Cardiac fibroblast (primary cell): ENCODE results near the gene DBX2.
"Not testable (repeated sequence)": the region's sequence is repeated elsewhere in the genome, so short reads cannot be mapped to it uniquely, and the experiment has no call there.

Source experiments
- DNase-seq, 2 donors: peaks; one replicate each; pipeline versions ENCODE4 v3.0.0 to v3.0.0-alpha.2; 2010; ENCODE audit warnings: low read depth in 2 of 2
- H3K4me3 ChIP-seq, 2 donors: replicated peaks in 1 of 2; 1 replicate in 1 of 2; 2 replicates in 1 of 2; pipeline ENCODE4 v1.5.1; 2011; ENCODE audit warnings: low read depth in 2 of 2, low read length in 2 of 2, mild to moderate bottlenecking in 2 of 2, moderate library complexity in 1 of 2
- TF ChIP-seq, protein P1 (sequence below): IDR thresholded peaks from one replicate; pipeline ENCODE4 v1.5.1; 2011; ENCODE audit warnings: low read depth, mild to moderate bottlenecking, low read length, inconsistent platforms

Gene DBX2

DNA sequence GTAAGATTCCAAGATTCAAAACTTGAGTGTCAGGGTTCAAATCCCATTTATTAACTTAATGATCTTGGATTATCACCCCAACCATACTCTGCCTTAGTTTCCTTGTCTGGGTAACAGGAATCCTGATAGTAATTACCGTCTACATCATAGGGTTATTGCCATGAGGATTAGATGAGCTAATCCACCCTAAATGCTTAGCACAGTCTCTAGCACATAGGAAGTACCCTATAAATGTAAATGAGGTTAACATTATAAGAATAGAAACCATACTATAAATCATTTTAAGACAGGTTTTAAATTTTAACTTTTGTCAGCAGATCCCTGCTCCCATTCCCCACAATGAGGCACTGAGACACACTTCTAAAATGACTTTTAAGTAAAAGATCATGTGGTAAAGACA is 36.5 kb downstream of the DBX2 start:
- no peak overlapping the region for H3K4me3 ChIP-seq
- TF ChIP-seq, protein P1, sequence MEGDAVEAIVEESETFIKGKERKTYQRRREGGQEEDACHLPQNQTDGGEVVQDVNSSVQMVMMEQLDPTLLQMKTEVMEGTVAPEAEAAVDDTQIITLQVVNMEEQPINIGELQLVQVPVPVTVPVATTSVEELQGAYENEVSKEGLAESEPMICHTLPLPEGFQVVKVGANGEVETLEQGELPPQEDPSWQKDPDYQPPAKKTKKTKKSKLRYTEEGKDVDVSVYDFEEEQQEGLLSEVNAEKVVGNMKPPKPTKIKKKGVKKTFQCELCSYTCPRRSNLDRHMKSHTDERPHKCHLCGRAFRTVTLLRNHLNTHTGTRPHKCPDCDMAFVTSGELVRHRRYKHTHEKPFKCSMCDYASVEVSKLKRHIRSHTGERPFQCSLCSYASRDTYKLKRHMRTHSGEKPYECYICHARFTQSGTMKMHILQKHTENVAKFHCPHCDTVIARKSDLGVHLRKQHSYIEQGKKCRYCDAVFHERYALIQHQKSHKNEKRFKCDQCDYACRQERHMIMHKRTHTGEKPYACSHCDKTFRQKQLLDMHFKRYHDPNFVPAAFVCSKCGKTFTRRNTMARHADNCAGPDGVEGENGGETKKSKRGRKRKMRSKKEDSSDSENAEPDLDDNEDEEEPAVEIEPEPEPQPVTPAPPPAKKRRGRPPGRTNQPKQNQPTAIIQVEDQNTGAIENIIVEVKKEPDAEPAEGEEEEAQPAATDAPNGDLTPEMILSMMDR: no peak
- no peak for DNase-seq

DNA sequence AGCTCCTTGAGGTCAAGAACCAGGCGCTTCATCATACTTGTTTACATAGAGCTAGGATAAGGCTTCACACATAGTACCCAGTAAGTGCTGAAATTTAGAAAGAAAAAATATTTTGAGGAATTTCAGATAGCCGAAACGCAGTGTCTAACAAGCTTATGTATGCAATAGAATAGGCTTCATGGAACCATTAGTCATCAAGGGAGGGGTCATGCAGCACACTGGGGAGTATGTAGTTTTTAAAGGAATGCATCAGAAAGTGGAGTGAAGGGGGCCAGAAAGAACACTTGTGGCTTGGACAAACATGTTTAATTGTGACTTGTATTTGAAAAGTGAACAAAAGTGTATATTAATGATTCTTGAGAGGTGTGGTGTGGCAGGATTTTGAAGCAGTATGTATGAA is 38.1 kb downstream of the DBX2 start:
- no peak overlapping the region for H3K4me3 ChIP-seq
- TF ChIP-seq, protein P1: no peak
- no peak for DNase-seq

DNA sequence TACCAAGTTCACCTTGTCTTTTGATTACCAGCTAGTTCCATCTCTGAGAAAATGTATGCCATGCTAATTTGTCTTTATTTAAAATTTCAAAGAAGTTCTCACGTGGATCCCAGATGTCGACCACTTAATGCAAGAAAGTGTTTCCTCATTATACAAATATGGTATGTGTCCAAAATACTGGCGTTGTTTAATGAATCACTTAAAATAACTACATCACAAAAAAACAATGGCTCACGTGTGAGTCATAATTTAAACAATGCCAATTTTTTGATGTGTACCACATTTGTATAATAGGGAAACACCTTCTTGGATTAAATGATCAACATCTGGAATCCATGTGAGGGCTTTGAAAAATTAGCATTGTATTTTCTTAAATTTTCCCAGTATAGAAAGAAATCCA is 40.8 kb downstream of the DBX2 start:
- DNase-seq: peak in 1 of 2 donors; percentile 41
- TF ChIP-seq, protein P1: no peak
- H3K4me3 ChIP-seq: no peak overlapping the region

- TF ChIP-seq, protein P1: no peak
- DNase-seq: no peak
- H3K4me3 ChIP-seq: no peak overlapping the region
Observed at GRCh38 chr12:45008211-45008610, 42.7 kb downstream of the DBX2 start.

DNA sequence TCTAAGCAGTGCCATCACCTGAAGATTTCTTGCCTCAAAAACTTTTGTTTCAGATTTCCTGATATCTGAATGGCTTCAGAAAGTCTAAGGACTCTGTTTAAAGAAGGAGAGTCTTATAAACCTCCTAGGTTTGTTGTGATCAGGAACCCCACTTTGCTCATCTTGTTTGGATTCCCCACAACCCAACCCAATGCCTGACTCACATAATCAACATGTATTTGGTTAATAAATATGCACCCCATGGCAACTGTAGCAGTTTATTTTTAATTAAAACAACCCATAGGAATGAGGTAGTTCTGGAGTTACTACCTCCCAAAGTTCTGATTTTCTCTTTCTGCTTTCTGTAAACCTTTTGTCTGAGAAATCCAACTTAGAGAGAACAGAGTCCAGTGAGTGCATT is 51.5 kb downstream of the DBX2 start:
- TF ChIP-seq, protein P1: no peak
- DNase-seq: no peak
- no peak overlapping the region for H3K4me3 ChIP-seq

DNA sequence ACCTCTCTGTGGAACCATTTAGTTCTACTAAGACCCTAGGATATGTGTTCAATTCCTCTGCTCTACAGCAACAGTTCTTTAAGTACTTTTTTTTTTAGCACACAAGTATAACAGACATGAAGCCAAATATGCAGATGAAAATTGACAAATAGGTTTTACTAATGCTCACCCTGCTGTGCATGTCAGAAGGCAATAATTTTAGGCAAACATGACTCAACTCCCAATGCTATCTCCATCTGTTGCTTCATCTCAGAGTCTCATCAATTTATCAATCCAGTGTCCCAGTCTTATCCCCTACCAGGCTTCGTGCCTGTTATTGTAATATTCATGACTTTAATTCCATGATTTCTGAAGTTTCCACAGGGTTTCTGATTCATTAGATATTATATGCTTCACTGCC is 57.7 kb downstream of the DBX2 start:
- no peak overlapping the region for H3K4me3 ChIP-seq
- TF ChIP-seq, protein P1: no peak
- no peak for DNase-seq

GRCh38 chr12:44984863-44985262 is 66.0 kb downstream of the DBX2 start:
- H3K4me3 ChIP-seq, DNase-seq: not testable (repeated sequence)

DNA sequence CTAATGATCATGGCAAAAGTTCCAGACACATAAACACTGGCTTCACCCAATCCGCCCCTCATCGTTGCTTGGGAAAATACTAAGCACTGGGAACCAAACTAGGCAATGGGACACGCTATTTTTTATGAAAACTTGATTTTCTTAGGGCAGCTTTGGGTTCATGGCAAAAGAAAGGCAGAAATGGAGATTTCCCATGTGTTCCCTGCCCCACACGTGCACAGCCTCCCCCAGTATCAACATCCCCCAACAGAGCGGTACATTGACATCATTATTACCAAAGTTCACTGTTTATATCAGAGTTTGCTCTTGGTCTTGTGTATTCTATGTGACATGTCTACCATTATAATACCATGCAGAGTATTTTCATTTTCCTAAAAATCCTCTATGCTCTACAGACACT is 71.0 kb downstream of the DBX2 start:
- H3K4me3 ChIP-seq: no peak overlapping the region
- TF ChIP-seq, protein P1: no peak
- DNase-seq: no peak
